H9 (cell line): ENCODE measurements around the gene PTPN13. TPM values are rescaled to one million over a fixed set of nuclear protein-coding genes. Genes with fewer than 3 reads are reported as not detected.

ENCODE experiments used
- DNase-seq: peaks from one replicate; pipeline ENCODE4 v3.0.0-alpha.2; 2017
- H2AFZ ChIP-seq: one replicate; pipeline ENCODE4 v1.6.1; 2013; ENCODE audit warnings: mild to moderate bottlenecking, low read length, control low read depth, moderate library complexity
- H2AK5ac ChIP-seq: 2 replicates; pipeline ENCODE4 v1.6.1; 2013; ENCODE audit warnings: low read length, control low read depth, mixed read lengths; ENCODE audit not compliant: insufficient read length
- H2BK120ac ChIP-seq: one replicate; pipeline ENCODE4 v1.6.1; 2013; ENCODE audit warnings: low read depth, mild to moderate bottlenecking, low read length, control low read depth, inconsistent platforms; ENCODE audit not compliant: poor library complexity, severe bottlenecking
- H2BK12ac ChIP-seq: 2 replicates; pipeline ENCODE4 v1.6.1; 2013; ENCODE audit warnings: low read length, control low read depth, mixed read lengths, low read depth; ENCODE audit not compliant: insufficient read length
- H2BK15ac ChIP-seq: 2 replicates; pipeline ENCODE4 v1.6.1; 2013; ENCODE audit warnings: low read depth, low read length, control low read depth
- H2BK20ac ChIP-seq: one replicate; pipeline ENCODE4 v1.6.1; 2013; ENCODE audit warnings: low read depth, mild to moderate bottlenecking, low read length, control low read depth, inconsistent platforms; ENCODE audit not compliant: poor library complexity, severe bottlenecking
- H2BK5ac ChIP-seq: 2 replicates; pipeline ENCODE4 v1.6.1; 2013; ENCODE audit warnings: low read length, control low read depth, mixed read lengths; ENCODE audit not compliant: insufficient read length
- H3K14ac ChIP-seq: 2 replicates; pipeline ENCODE4 v1.6.1; 2013; ENCODE audit warnings: low read length, control low read depth; ENCODE audit not compliant: insufficient read depth
- H3K18ac ChIP-seq: 2 replicates; pipeline ENCODE4 v1.6.1; 2013; ENCODE audit warnings: low read depth, mild to moderate bottlenecking, mixed read lengths, low read length, control low read depth; ENCODE audit not compliant: insufficient read length
- H3K23ac ChIP-seq: 2 replicates; pipeline ENCODE4 v1.6.1; 2013; ENCODE audit warnings: low read length, control low read depth, mixed read lengths, low read depth; ENCODE audit not compliant: insufficient read length
- H3K23me2 ChIP-seq: 2 replicates; pipeline ENCODE4 v1.6.1; 2013; ENCODE audit warnings: low read depth, mild to moderate bottlenecking, mixed read lengths, low read length, control low read depth; ENCODE audit not compliant: insufficient read length, poor library complexity, severe bottlenecking
- H3K27ac ChIP-seq: 2 replicates; pipeline ENCODE4 v1.5.1; 2013; ENCODE audit warnings: low read length, control low read depth, mixed read lengths, low read depth; ENCODE audit not compliant: insufficient read length
- H3K27me3 ChIP-seq: 2 replicates; pipeline ENCODE4 v1.6.1; 2013; ENCODE audit warnings: low read length, control low read depth, inconsistent platforms; ENCODE audit not compliant: insufficient read depth
- H3K4ac ChIP-seq: 2 replicates; pipeline ENCODE4 v1.6.1; 2013; ENCODE audit warnings: low read depth, mild to moderate bottlenecking, control low read depth, inconsistent platforms, low read length, moderate library complexity
- H3K4me1 ChIP-seq: 2 replicates; pipeline ENCODE4 v1.6.1; 2013; ENCODE audit warnings: low read length, control low read depth, inconsistent platforms; ENCODE audit not compliant: insufficient read depth
- H3K4me2 ChIP-seq: 2 replicates; pipeline ENCODE4 v1.6.1; 2013; ENCODE audit warnings: low read length, control low read depth, mixed read lengths; ENCODE audit not compliant: insufficient read length, insufficient read depth
- H3K56ac ChIP-seq: 2 replicates; pipeline ENCODE4 v1.6.1; 2013; ENCODE audit warnings: low read depth, mild to moderate bottlenecking, mixed read lengths, low read length, control low read depth; ENCODE audit not compliant: insufficient read length
- H3K79me1 ChIP-seq: 2 replicates; pipeline ENCODE4 v1.6.1; 2013; ENCODE audit warnings: low read depth, mild to moderate bottlenecking, moderate library complexity, low read length, control low read depth, inconsistent platforms; ENCODE audit not compliant: insufficient read depth, poor library complexity, severe bottlenecking
- H3K79me2 ChIP-seq: 2 replicates; pipeline ENCODE4 v1.6.1; 2013; ENCODE audit warnings: low read length, control low read depth, inconsistent platforms; ENCODE audit not compliant: insufficient read depth
- H3K9ac ChIP-seq: 2 replicates; pipeline ENCODE4 v1.6.1; 2013; ENCODE audit warnings: low read length, control low read depth, mixed read lengths; ENCODE audit not compliant: insufficient read length; ENCODE audit errors: extremely low read depth
- H3K9me3 ChIP-seq: one replicate; pipeline ENCODE4 v1.6.1; 2013; ENCODE audit warnings: low read depth, low read length, inconsistent platforms; ENCODE audit not compliant: control insufficient read depth
- H3T11ph ChIP-seq: one replicate; pipeline ENCODE4 v1.6.1; 2013; ENCODE audit warnings: mild to moderate bottlenecking, low read length, control low read depth, inconsistent platforms
- H4K20me1 ChIP-seq: one replicate; pipeline ENCODE4 v1.6.1; 2013; ENCODE audit not compliant: control insufficient read depth, insufficient read length, insufficient read depth
- H4K5ac ChIP-seq: 2 replicates; pipeline ENCODE4 v1.6.1; 2013; ENCODE audit warnings: low read depth, mild to moderate bottlenecking, mixed read lengths, low read length, control low read depth; ENCODE audit not compliant: insufficient read length
- H4K8ac ChIP-seq: replicated peaks from 2 replicates; pipeline ENCODE4 v1.6.1; 2013; ENCODE audit warnings: low read length, control low read depth, mixed read lengths, low read depth; ENCODE audit not compliant: insufficient read length
- H4K91ac ChIP-seq: 2 replicates; pipeline ENCODE4 v1.6.1; 2013; ENCODE audit warnings: low read depth, mild to moderate bottlenecking, moderate library complexity, mixed read lengths, low read length, control low read depth; ENCODE audit not compliant: insufficient read length
- H3K27ac Mint-ChIP-seq, 3 experiments: 2 replicates in 2 of 3; 3 replicates in 1 of 3; pipeline ENCODE4 v1.8.0; 2020 to 2021; ENCODE audit warnings: mixed read lengths in 3 of 3, mild to moderate bottlenecking in 1 of 3, moderate library complexity in 1 of 3
- H3K27me3 Mint-ChIP-seq: 2 replicates; pipeline ENCODE4 v1.8.0; 2021; ENCODE audit warnings: low read depth, mild to moderate bottlenecking, moderate library complexity, mixed read lengths
- H3K36me3 Mint-ChIP-seq, 3 experiments: 2 replicates in 2 of 3; 3 replicates in 1 of 3; pipeline ENCODE4 v1.8.0; 2020 to 2021; ENCODE audit warnings: low read depth in 3 of 3, mixed read lengths in 3 of 3; ENCODE audit not compliant: insufficient read depth in 1 of 3
- H3K4me1 Mint-ChIP-seq, 2 experiments: 2 replicates each; pipeline ENCODE4 v1.8.0; 2020; ENCODE audit warnings: mixed read lengths in 2 of 2
- H3K4me3 Mint-ChIP-seq, 2 experiments: 2 replicates in 1 of 2; 3 replicates in 1 of 2; pipeline ENCODE4 v1.8.0; 2020 to 2021; ENCODE audit warnings: mild to moderate bottlenecking in 2 of 2, mixed read lengths in 2 of 2, moderate library complexity in 1 of 2
- H3K9me3 Mint-ChIP-seq, 2 experiments: 2 replicates in 1 of 2; 3 replicates in 1 of 2; pipeline ENCODE4 v1.8.0; 2020; ENCODE audit warnings: mild to moderate bottlenecking in 2 of 2, mixed read lengths in 2 of 2, moderate library complexity in 1 of 2
- CTCF ChIP-seq: fragments of 200-600 bp; sonication (generic); conservative IDR thresholded peaks from 3 replicates; pipeline ENCODE4 v1.8.0; 2021; ENCODE audit warnings: antibody characterized with exemption, mild to moderate bottlenecking
- WGBS: extraction: QIAGEN DNeasy Blood & Tissue Kit; methylation state at CpG from one replicate; pipeline ENCODE4 v1.1.7; 2013; ENCODE audit warnings: missing lambda C conversion rate, low lambda C conversion rate, mixed read lengths; ENCODE audit not compliant: insufficient read length; ENCODE audit errors: extremely low coverage; 5-methylcytosine and 5-hydroxymethylcytosine counted together
- total RNA-seq: library from RNA; stranded (reverse); gene quantifications from 2 replicates; pipeline ENCODE4 v1.2.1, GENCODE V29; 2021

Gene PTPN13
- total RNA-seq, 1 experiment from 2014 or later: 34.9 TPM

GRCh38 chr4:86848732-86849619 lies 254.9 kb downstream of the PTPN13 start, which contains the start of gene SLC10A6:
SLC10A6 (minus strand) TSS chr4:86849384; CDS start chr4:86849115, 269 bp downstream.
- no peak for TF ChIP-seq CTCF

More at GRCh38 chr4:86848732-86849619, 254.9 kb downstream of the PTPN13 start, which contains the start of gene SLC10A6:
- H3K27ac ChIP-seq: no peak within 1 kb of the TSS
- H3K9me3 ChIP-seq: no peaks in the 10 kb centered on the region
- H2AFZ ChIP-seq: no peak within 1 kb of the TSS
- no peak within 1 kb of the TSS for H4K8ac ChIP-seq
- no peak within 1 kb of the TSS for H3K4me2 ChIP-seq
- H2BK120ac ChIP-seq: no peak within 1 kb of the TSS
- no peak within 1 kb of the TSS for H2BK12ac ChIP-seq
- H3K9me3 Mint-ChIP-seq: no peaks in the 10 kb centered on the region
- DNase-seq: no peak
- H2AK5ac ChIP-seq: no peak within 1 kb of the TSS
- peaks cover 14% of the 10 kb centered on the region for H3K27me3 Mint-ChIP-seq
- H3K23ac ChIP-seq: no peak within 1 kb of the TSS
- no peaks in the 10 kb centered on the region for H3K79me2 ChIP-seq
- H3K18ac ChIP-seq: no peak within 1 kb of the TSS
- H3K4ac ChIP-seq: no peak within 1 kb of the TSS
- H3K4me1 Mint-ChIP-seq: peaks cover 14% of the 10 kb centered on the region in 2 experiments
- no peaks in the 10 kb centered on the region for H4K20me1 ChIP-seq
- H3T11ph ChIP-seq: no peak within 1 kb of the TSS
- no peaks in the 10 kb centered on the region for H3K23me2 ChIP-seq
- H4K91ac ChIP-seq: no peak within 1 kb of the TSS
- no peak within 1 kb of the TSS for H2BK5ac ChIP-seq
- no peak within 1 kb of the TSS for H2BK15ac ChIP-seq
- H3K27me3 ChIP-seq: no peaks in the 10 kb centered on the region
- no peaks in the 10 kb centered on the region for H3K79me1 ChIP-seq
- H3K27ac Mint-ChIP-seq: no peak within 1 kb of the TSS
- H2BK20ac ChIP-seq: no peak within 1 kb of the TSS
- no peak within 1 kb of the TSS for H3K56ac ChIP-seq
- no peaks in the 10 kb centered on the region; the same call in 1 of the 2 replicates for H3K4me1 ChIP-seq
- no peaks in the 10 kb centered on the region for H3K36me3 Mint-ChIP-seq
- WGBS: no CpG with 5 or more reads among the region's 11 CpGs
- H3K14ac ChIP-seq: no peak within 1 kb of the TSS; the same call in 1 of the 2 replicates
- no peak within 1 kb of the TSS for H3K9ac ChIP-seq
- H3K4me3 Mint-ChIP-seq: no peak within 1 kb of the TSS
- no peak within 1 kb of the TSS for H4K5ac ChIP-seq
